K562 (cell line): ENCODE data around the gene PCP2. TPM values are rescaled to one million over a fixed set of nuclear protein-coding genes. Genes with fewer than 3 reads are reported as not detected.

ENCODE experiments used
- BHLHE40 ChIP-seq: IDR thresholded peaks from 2 replicates; pipeline ENCODE4 v1.6.1; 2011; ENCODE audit warnings: low read length, improper control_type of control experiment
- EGR1 ChIP-seq: fragments of 450-650 bp; conservative IDR thresholded peaks from 2 replicates; pipeline ENCODE4 v1.6.1; 2017; ENCODE audit warnings: mild to moderate bottlenecking
- EWSR1 ChIP-seq: fragments of 450-650 bp; IDR thresholded peaks from 2 replicates; pipeline ENCODE4 v1.6.1; 2018; ENCODE audit warnings: borderline replicate concordance, mild to moderate bottlenecking, low read depth, moderate library complexity; ENCODE audit not compliant: partially characterized antibody
- GATA2 ChIP-seq: sonication (generic); formaldehyde crosslinking; IDR thresholded peaks from 2 replicates; pipeline ENCODE4 v1.4.0; 2020; ENCODE audit warnings: mild to moderate bottlenecking, missing genetic modification reagents
- GMEB1 ChIP-seq: fragments of 250-450 bp; sonication (Bioruptor Pico); IDR thresholded peaks from 2 replicates; pipeline ENCODE4 v1.4.0; 2020; ENCODE audit warnings: mild to moderate bottlenecking
- MBD1 ChIP-seq: fragments of 250-450 bp; sonication (Bioruptor Pico); IDR thresholded peaks from 2 replicates; pipeline ENCODE4 v1.8.0; 2022; ENCODE audit warnings: inconsistent platforms
- RBM14 ChIP-seq: fragments of 200-400 bp; formaldehyde crosslinking; IDR thresholded peaks from 2 replicates; pipeline ENCODE4 v1.6.1; 2018; ENCODE audit warnings: low read depth, mild to moderate bottlenecking, low read length, moderate library complexity, borderline replicate concordance; ENCODE audit not compliant: insufficient read depth
- RUNX1 ChIP-seq: sonication (generic); IDR thresholded peaks from 2 replicates; pipeline ENCODE4 v1.6.1; 2016; ENCODE audit warnings: antibody characterized with exemption, low read depth
- SMC3 ChIP-seq: conservative IDR thresholded peaks from 2 replicates; pipeline ENCODE4 v1.6.1; 2011; ENCODE audit warnings: low read depth, low read length, improper control_type of control experiment; ENCODE audit not compliant: insufficient read depth
- SRSF9 ChIP-seq: fragments of 200-400 bp; formaldehyde crosslinking; IDR thresholded peaks from 2 replicates; pipeline ENCODE4 v1.6.1; 2017; ENCODE audit warnings: low read depth, low read length, borderline replicate concordance
- ZBED1 ChIP-seq: IDR thresholded peaks from 2 replicates; pipeline ENCODE4 v1.6.1; 2014
- ZNF174 ChIP-seq: fragments of 250-450 bp; sonication (Bioruptor Pico); IDR thresholded peaks from 2 replicates; pipeline ENCODE4 v1.4.0; 2020; ENCODE audit warnings: mild to moderate bottlenecking
- ZNF444 ChIP-seq: fragments of 250-450 bp; sonication (Bioruptor Pico); IDR thresholded peaks from 2 replicates; pipeline ENCODE4 v1.4.0; 2020; ENCODE audit warnings: mild to moderate bottlenecking, moderate library complexity
- ZNF57 ChIP-seq: fragments of 450-650 bp; formaldehyde crosslinking; IDR thresholded peaks from 2 replicates; pipeline ENCODE4 v1.4.0; 2020; ENCODE audit warnings: mild to moderate bottlenecking, moderate library complexity
- ZNF785 ChIP-seq: fragments of 250-450 bp; sonication (Bioruptor Pico); IDR thresholded peaks from 2 replicates; pipeline ENCODE4 v1.4.0; 2020; ENCODE audit warnings: mild to moderate bottlenecking
- polyA plus RNA-seq, 8 experiments: library from polyadenylated mRNA; depleted of rRNA in 4 of 8; stranded (reverse) in 5 of 8; unstranded in 3 of 8; fragments of >200 nt; fragmentation: Nextera tagmentation in 2 of 8; fragmentation: Illumina TruSeq in 1 of 8; extraction: Ambion mirVana in 2 of 8; extraction: Trizol in 1 of 8; gene quantifications; 2 replicates each; pipeline versions ENCODE4 v1.2.1 to v1.2.3, GENCODE V29; 2011 to 2014; ENCODE audit warnings: inconsistent platforms in 1 of 8, missing spikeins in 1 of 8
- total RNA-seq, 7 experiments: library from RNA; depleted of rRNA in 6 of 7; stranded (reverse); fragments of >200 nt in 6 of 7; fragmentation: Illumina TruSeq in 2 of 7; extraction: Trizol in 2 of 7; gene quantifications; 2 replicates each; pipeline versions ENCODE4 v1.2.1 to v1.2.3, GENCODE V29; 2011 to 2021; ENCODE audit warnings: low replicate concordance in 1 of 7
- TF ChIP-seq, protein P1 (sequence below), 2 experiments: IDR thresholded peaks; 2 replicates each; pipeline ENCODE4 v1.6.1; 2012; ENCODE audit warnings: improper control_type of control experiment in 2 of 2, low read depth in 2 of 2, low read length in 2 of 2, borderline replicate concordance in 1 of 2
- TF ChIP-seq, protein P2 (sequence below): IDR thresholded peaks from 2 replicates; pipeline ENCODE4 v1.6.1; 2016; ENCODE audit warnings: missing genetic modification characterization, missing compliant biosample characterization
- TF ChIP-seq, protein P3 (sequence below): sonication (generic); formaldehyde crosslinking; IDR thresholded peaks from 2 replicates; pipeline ENCODE4 v1.8.0; 2022; ENCODE audit warnings: mild to moderate bottlenecking, missing genetic modification reagents

The PCP2 gene
- total and polyA plus RNA-seq, 9 of the 15 experiments (the other 6 are each of a cell fraction or from before 2014, with no cell fraction given): 0.17 to 1.3 (median 0.49) TPM; not detected in 3

DNA sequence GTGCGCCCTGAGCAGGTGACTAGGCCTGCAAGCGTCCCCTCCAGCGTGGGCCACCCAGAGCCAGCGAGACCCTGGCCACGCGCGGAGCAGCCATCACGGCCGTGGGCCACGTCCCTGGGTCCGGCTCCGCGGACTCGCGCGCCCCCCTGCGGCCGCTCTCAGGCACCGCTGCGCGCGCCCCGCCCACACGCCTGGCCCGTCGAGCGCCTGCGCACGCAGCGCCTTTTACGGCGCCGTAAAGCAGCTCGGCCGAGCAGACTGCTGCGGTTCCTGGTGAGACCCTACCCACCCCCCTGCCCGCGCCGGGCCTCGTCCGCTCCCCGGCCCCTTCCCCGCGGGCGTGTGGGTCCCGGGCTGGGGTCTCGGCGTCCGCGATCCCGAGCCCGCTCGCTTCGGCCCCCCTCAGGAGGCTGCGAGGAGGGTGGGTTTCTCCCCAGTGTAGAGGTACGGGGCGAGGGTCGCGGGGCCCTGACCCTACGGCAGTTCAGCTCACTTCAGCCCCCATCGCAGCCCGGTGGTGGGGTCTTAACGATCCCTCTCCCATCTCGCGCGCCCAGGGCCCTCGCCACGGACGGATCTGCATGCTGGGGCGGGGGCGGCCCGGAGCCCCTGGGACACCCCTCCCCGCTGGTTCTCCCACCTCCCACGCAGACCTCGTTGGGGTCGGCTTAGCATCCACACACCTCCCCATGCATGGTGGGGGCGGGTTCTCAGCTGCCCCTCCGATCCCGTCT, 47.3 kb upstream of the PCP2 start, which contains the start of gene TRAPPC5 (continued):
- TF ChIP-seq, protein P1, sequence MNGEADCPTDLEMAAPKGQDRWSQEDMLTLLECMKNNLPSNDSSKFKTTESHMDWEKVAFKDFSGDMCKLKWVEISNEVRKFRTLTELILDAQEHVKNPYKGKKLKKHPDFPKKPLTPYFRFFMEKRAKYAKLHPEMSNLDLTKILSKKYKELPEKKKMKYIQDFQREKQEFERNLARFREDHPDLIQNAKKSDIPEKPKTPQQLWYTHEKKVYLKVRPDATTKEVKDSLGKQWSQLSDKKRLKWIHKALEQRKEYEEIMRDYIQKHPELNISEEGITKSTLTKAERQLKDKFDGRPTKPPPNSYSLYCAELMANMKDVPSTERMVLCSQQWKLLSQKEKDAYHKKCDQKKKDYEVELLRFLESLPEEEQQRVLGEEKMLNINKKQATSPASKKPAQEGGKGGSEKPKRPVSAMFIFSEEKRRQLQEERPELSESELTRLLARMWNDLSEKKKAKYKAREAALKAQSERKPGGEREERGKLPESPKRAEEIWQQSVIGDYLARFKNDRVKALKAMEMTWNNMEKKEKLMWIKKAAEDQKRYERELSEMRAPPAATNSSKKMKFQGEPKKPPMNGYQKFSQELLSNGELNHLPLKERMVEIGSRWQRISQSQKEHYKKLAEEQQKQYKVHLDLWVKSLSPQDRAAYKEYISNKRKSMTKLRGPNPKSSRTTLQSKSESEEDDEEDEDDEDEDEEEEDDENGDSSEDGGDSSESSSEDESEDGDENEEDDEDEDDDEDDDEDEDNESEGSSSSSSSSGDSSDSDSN (IDR thresholded peaks at IDR 0.05; ENCODE audit: borderline replicate concordance in 1 of 2, low read depth in 2 of 2, low read length in 2 of 2): no peak
- peak; percentile 31; the same call in 1 of the 2 replicates for TF ChIP-seq GATA2 (CRISPR knock-in tag)
- TF ChIP-seq ZBED1: no peak
- TF ChIP-seq, protein P2, sequence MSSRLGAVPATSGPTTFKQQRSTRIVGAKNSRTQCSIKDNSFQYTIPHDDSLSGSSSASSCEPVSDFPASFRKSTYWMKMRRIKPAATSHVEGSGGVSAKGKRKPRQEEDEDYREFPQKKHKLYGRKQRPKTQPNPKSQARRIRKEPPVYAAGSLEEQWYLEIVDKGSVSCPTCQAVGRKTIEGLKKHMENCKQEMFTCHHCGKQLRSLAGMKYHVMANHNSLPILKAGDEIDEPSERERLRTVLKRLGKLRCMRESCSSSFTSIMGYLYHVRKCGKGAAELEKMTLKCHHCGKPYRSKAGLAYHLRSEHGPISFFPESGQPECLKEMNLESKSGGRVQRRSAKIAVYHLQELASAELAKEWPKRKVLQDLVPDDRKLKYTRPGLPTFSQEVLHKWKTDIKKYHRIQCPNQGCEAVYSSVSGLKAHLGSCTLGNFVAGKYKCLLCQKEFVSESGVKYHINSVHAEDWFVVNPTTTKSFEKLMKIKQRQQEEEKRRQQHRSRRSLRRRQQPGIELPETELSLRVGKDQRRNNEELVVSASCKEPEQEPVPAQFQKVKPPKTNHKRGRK: no peak
- TF ChIP-seq RBM14: no peak
- peak; percentile 65 for TF ChIP-seq EGR1
- TF ChIP-seq SRSF9: no peak
- TF ChIP-seq ZNF444 (CRISPR knock-in tag): no peak
- no peak for TF ChIP-seq RUNX1
- peak; percentile 89 for TF ChIP-seq SMC3
- no peak for TF ChIP-seq EWSR1
- peak; percentile 50; the same call in 1 of the 2 replicates for TF ChIP-seq GMEB1 (CRISPR knock-in tag)
- no peak for TF ChIP-seq ZNF57 (CRISPR knock-in tag)
- no peak for TF ChIP-seq MBD1 (CRISPR knock-in tag)
- TF ChIP-seq, protein P3, sequence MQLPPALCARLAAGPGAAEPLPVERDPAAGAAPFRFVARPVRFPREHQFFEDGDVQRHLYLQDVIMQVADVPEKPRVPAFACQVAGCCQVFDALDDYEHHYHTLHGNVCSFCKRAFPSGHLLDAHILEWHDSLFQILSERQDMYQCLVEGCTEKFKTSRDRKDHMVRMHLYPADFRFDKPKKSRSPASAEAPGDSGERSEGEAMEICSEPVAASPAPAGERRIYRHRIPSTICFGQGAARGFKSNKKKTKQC (CRISPR knock-in tag): peak; percentile 39; the same call in 1 of the 2 replicates
- TF ChIP-seq ZNF785 (CRISPR knock-in tag): no peak
- TF ChIP-seq BHLHE40: 0 out of 2 replicates have a peak, but pooled peaks have one; percentile 22
- TF ChIP-seq ZNF174 (CRISPR knock-in tag): no peak
